Suppressor macrophage treated with lipopolysaccharide for 1 hour (primary cell): Measurements from ENCODE around the gene CREB5.

ENCODE experiments used
- DNase-seq, 3 donors: peaks; one replicate each; pipeline ENCODE4 v3.0.0-alpha.2; 2020 to 2022

Gene CREB5

DNA sequence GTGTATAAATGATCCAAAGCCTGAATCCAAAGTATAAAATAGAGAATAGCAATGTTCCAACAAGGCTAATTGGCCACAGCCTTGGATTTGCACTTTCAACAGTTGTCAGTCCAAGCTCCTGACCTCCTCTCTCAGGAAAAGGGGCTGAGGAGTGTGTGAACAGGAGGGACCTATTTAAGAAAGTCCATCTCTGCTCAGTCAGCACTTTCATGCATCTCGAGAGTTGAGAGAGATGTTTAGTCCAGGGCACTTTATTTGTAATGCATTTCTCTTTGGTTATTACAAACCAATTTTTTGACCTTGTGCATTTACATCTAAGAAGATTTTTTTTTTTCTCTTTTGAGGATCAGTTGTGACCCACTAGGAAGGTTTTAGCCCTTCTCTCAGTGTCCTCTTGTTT is 244.2 kb downstream of the CREB5 start:
- DNase-seq: no peak

DNA sequence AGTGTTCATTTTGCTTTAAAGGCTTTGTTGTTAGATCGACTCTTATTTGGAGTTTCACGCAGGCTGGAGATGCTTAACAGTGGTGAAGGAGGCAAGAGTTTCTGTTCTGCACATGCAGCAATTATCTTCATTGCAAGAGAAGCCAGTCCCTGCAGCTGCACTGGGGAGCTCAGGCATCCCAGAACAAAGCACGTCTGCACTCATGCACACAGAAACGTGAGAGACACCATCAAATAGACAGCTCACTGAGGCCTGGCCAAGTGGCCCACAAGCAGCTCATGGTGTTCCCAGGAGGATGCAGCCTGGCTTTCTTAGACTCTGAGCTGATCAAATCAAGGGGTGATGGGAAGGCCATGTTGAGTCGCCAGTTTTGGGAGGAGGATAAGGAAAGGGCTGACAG is 246.1 kb downstream of the CREB5 start:
- DNase-seq: no peak

DNA sequence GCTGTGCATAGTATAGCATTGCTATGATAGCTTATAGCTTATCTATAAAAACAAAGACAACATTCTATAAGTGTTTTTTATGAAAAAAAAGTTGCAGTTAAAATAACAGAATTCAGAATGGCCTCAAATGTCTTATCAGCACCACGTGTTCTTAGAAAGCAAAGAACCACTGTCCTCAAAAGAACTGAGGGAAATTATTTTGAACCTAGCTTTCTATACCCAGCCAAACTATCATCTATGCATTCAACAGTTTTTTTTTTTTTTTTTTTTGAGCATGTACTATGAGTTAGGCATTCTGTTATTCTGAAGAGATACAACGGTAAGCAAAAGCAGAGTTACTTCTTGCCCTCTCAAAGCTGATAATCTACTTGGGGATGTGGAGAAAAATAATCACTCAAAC is 247.8 kb downstream of the CREB5 start:
- DNase-seq: no peak

DNA sequence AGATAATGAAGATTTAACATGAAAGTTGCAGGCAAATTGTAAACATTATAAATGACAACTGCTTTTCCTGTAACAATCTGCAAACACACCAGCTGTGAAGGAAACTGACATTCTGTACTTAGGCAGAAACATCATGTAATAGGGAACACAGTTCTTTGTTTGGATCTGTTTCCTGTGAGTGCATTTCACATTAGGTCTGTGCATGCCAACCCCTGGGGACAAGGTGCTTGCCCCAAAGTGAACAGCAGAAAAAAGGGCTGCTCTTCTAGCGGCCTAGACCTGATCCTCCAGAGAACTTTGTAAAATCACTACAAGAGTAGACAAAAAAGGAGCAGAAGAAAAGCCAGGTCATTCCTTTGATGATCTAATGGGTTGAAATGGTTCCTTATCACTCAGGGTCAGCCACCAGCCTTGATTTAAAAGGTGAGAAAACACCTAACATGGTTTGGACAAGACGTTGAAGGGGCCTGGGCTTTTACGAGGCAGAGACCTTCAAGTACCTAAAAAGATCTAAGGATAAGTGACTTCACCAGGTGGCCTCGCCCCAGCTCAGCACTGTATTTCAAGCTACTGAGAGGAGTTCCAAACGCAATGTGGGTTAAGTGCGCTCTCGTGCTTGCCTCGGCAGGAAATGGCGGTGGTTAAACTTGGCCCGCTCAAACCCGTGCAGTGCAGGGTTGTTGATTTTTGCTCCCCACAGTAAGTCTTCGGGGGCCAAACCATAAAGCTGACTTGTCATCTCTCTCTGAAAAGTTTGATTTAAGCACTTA is 249.7 kb downstream of the CREB5 start:
- DNase-seq: no peak

DNA sequence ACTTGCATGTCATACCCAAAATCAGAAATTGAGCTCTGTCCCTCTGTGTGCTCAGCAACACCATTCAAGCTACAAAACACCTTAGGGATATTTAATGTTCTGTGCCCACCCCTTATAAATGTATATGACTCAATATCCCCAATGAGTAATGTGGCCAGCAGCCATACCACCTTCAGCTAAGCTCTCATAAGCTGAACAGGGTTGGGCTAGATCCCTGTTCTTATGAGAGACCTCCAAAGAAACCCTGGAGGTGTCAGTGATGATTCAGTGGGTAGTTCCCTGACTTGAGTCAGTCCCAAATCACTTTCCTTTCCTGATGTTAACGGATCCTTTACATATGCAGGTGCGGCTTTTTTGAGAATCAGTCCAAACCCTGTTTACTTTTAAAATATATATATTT is 253.8 kb downstream of the CREB5 start:
- DNase-seq: peak; percentile 33 to 49 (median 48)

DNA sequence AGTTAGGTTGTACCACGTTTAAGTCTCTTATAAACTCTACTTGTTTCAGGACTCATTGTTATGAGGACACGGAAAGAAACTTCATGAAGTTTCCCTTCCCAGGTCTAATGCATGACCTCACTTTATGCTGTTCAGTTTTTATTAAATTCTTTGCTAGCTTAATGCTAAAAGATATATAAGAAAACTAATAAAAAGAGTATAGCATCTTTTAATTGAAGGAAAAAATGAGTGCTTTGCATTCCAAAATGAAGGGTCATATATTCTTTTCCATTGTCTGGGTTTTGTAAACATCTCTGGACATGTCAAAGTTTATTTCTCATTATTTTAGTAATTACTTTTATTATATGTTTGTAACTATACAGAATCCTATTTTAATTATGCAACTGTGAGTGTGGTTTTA is 255.8 kb downstream of the CREB5 start:
- DNase-seq: no peak

DNA sequence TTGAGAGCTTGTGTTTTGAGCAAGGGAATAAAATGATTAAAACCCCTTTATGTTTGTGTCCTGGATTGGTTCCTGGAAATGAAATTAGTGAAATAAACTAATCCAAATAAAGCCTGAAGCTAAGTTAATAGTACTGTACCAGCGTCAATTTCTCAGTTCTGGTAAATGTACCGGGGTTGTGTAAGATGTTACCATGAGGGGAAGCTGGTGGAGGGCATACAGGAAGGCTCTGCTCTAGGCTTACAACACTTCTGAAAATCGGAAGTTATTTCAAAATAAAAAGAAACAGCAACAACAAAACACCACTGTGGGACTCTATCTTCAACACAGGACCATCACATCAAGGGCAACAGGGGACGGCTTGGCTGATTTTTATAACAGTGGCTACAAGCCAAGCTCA is 257.0 kb downstream of the CREB5 start:
- DNase-seq: peak in 2 of 3 donors; percentile 18 to 37

DNA sequence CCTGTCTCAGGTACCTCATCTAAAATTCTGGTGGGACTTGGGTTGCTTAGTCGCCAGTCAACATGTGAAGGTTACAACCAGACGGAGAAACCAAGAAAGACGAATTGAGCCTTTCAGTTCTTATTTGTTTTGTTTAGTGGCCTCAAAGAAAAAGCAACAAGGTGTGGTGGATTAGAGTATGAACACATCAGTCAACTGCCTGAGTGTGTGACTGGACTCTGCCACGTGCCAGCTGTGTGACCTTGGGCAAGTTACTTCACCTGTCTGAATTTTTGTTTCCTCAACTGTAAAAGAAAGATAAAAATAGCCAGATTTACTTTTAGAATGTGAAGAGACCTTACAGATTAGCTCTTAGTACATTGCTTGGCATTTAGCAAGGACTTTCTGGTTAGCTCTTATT is 259.2 kb downstream of the CREB5 start:
- DNase-seq: no peak

DNA sequence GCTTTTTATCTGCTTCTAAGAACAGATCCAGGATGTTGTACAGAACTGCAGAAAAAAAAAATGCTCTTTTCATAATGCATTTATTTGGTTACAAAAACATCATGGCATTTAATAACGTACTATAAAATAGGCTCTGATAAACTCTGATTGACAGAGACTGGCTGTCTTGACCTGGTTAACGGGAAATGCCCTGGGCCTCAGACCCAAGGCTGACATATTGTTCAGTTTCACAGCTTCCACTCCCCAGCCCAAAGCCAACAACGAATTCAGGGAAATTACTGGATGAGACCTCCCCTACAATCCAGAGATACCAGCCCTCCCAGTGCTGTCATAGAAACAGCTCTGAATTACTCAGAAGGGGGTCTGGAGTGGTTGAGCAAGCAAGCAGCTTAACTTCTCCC is 260.1 kb downstream of the CREB5 start:
- DNase-seq: no peak

DNA sequence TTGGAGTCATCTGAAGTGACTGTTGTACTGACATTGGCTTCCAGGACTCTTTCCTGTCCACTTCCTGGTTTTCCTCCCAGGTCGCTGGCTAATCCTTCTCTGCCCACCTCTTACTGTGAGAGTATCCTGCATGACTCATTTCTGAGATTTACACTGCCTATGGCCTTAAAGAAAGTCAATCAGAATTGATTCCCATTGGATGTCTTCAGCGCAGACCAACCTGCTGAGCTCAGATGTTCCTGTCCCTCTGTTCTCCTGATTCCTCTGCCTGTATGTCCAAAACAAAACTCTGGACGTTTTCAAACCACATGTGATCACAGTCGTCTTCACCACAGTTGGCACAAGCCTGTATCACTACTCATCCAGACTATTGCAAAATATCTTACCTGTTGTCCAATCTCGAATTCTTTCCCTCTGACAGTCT is 262.1 kb downstream of the CREB5 start:
- DNase-seq: no peak

DNA sequence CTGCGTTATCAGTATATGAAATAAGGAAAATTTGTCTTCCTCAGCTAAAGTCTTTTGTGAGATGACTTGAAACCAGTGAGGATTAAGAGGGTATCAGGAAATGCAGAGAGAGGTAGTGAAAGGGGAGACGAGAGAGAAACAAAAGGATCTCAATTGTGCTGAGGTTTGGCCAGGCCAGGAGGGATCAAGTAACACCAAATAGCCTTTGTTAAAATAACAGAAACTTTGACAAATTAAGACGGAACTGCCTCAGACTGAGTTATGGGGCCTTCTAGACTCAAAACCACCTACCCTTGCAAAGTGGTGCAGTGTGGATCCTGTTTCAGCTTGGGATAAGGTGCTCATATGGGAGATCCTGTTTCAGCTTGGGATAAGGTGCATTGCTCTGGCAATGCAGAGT is 263.1 kb downstream of the CREB5 start:
- no peak for DNase-seq

DNA sequence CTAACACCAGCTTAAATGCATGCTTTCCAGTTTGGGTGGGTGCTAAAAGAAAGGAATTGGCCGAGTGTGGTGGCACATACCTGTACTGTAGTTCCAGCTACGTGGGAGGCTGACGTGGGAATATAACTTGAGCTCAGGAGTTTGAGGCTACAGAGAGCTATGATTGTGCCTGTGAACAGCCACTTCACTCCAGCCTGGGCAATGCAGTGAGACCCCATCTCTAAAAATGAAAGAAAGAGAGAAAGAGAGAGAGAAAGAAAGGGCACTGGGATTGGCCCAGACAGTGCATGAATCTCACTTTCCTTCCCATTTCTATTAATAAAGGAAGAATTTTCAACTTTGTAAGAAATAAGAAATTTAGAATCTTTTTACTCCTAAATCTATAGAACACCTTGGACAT is 265.4 kb downstream of the CREB5 start:
- no peak for DNase-seq

DNA sequence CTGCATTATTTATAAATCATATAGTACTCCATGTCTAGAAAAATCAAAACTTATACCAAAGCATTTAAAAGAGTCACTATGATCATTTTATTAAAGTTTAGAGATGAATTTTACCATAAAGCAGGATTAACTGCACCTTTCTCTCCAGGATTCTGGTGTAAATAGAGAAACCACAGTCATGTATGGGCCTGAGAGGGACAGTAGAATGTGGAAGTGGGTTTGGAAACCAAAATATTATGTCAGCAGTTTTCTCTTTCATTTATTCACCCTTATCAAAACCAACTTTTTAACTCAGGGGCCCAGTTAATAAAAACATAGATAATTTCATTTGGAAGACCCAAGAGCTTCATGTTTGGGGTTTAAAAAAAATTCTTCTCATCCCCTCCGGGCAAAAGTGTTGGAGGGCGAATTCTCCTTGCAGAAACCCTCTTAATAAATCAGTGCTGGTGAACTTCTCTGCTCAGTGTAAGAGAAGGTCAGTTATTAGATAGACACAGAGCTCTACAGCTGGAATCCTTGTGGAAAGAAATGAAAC is 266.2 kb downstream of the CREB5 start:
- peak in 2 of 3 donors; percentile 15 to 37 for DNase-seq

DNA sequence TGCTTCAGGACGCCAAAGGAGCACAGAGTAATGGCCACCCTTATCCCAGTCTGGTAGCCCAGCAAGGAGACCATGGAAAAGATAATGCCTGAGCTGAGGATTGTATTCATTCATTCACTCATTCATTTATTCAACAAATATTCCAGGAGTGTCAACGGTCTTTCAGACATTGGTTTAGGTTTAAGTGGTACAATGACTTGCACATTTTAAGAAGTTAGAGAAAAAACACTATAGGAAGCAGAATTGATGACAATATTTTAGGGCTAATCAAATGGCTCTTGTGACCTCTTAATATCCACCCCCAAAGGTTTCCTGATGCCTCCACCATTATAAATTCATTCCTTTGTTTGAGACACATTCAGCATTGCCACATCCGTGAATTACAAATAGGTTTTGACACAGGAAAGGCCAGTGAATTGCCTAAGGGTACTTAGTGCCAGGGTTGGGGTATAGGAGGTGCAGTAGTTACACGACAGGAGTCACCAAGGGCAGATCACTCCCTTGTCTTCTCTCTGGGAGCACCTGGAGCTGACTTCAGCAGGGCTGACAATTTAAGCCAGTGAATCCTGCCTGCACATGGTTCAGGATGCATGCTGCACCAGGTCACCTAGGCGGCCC is 269.5 kb downstream of the CREB5 start:
- DNase-seq: no peak

DNA sequence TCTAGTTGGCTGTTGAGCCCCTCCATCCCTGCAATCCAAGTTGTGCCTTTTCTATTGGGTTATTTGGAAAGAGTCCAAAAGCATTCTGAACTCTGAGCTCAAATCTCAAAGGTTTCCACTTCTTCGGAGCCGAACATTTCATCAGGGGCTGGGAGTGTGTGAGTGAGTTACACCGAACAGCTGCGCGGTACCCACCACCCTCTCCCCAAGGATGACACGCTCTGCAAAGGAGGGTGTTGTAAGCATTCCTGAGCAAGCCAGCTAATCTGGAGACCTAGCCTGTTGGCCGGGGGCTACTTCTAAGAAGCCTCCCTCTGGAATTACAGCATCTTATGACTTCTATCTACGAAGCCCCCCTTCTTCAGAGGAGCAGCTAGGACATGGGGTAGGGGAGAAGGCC is 270.5 kb downstream of the CREB5 start:
- no peak for DNase-seq

DNA sequence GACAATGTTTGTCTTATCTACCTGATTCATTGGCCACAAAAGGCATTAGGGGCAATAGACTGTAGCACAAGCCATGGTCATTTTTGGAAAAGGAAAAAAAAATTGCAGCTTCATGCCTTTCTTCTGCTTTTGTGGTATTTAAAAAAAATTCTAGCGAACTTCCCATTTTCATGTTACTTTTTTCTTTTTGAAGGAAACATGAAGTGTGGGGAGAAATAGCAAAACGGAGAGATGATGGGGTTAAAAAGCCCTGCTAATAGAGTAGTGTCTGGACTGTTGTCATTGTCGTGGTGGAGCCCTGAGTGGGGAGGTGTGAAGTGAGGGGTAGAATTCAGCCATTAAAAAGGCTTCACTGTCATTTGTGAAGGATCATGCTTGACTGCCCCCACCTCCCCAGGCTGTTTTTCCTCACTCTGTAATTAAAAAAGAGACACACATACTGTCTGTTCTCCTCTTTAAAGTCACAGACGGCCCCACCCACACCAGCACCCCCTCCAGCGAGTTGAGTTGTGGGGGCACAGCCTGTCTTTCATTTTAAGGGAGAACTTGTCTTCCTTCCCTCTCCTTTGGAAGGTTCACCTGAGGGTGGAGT is 272.4 kb downstream of the CREB5 start:
- DNase-seq: peak; percentile 30 to 82 (median 69)

DNA sequence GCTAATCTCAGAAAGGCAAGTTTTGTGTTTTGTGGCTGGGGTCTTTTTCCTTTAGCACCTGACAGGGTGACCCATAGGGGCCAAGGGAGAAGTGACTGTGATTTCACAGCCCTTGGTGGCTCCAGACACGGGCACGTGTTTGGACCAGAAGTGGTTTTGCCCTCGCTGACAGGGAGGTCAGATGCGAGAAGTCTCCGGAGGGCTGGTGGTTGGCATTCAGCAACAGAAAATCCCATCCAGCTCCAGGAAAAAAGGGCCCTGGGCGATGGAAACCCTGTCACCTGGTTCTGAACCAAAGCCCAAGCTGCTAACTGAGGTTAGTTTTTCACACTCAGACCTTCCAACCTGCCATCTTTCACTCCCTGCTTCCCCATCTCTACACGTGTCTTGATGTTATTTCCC is 272.9 kb downstream of the CREB5 start:
- peak in 2 of 3 donors; percentile 44 to 47 for DNase-seq

DNA sequence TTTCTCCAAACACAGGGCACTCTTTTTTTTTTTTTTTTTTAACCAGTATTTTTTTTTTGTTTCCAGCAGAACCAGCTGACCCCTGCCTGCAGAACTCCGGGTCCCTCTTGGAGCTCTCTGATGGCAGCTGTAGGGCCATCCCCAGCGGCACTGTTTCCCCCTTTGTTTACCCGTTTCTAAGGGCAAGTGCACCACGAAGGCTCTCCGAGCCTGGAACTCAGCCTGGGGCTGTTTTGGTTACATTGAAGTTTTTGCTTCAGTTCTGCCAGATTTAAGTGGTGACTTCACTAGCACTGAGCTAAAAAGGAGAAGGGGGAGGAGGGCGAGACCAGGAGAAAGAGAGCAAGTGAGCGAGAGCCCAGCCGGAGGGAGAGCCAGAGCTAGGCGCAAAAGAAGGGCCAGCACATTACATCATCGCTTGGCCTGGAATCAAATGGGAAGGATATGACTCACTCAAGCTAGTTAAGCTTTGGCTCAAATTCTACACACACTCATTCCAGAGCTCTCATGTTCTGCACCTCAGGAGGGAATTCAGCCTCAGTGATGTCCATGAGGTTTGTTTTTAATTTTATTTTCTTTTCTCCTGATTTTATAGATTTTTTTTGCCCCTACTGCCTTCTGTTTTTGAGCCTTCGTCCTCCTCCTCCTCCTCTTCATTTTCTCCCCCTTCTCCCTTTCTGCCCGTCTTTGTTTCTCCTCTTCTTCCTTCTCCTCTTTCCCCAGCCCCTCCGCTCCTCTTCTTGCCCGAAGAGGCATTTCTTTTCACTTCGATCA is 273.5 kb downstream of the CREB5 start:
- peak; percentile 92 to 95 (median 94) for DNase-seq

DNA sequence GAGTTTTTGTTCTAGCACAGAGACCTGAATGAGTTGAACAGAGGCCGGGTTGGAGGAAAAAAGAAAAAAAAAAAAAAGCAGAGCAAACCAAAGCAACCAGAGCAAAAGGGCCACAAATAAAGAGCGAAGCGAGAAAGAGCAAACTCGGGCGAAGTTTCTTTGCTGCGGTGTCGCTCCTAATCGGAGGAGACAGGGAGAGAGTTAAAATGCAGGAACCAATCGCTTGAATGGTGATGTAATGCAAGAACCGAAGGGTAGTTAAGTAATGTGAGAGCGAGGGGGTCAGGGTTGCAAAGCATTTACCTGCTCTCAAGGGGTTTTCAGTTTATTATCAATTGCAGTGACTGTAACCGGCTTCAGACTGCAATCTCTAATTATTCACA is 274.1 kb downstream of the CREB5 start:
- DNase-seq: peak in 2 of 3 donors; percentile 32 to 33

DNA sequence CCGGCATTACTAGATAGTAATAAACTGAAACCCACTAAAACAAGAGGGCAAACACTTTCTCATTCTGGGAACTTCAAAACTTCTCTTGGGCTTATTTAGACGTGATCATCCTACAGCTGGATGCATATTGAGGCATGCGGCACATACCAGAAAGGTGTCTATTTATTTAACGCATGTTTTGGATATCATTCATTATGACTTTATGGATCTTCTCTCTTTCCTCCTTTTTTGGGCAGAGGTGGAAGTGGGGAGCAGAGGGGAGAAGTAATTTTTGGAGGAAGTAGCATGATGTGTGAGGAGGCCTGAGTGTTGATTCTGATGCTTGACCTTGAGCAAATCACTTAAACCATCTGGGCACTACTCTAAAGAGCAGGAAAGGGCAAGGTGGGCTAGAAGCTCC is 275.2 kb downstream of the CREB5 start:
- no peak for DNase-seq

DNA sequence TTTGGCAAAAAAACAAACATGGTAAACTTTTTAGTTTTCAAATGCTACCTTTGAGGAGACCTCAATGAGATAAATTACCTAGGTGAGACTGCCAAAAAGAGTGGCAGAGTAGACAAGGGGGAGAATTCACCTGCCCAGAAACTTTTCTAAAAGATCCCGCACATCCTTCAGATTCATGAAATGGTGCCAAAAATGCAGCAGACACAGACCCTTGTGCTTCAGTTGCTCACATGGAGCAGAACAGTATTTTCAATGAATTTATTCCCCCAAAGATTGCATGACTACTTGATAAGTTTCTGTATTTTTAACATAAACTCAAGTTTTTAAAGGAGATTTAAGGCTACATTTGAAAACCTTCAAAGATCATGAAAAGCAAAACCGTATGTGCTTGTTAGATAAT is 275.9 kb downstream of the CREB5 start:
- no peak for DNase-seq

DNA sequence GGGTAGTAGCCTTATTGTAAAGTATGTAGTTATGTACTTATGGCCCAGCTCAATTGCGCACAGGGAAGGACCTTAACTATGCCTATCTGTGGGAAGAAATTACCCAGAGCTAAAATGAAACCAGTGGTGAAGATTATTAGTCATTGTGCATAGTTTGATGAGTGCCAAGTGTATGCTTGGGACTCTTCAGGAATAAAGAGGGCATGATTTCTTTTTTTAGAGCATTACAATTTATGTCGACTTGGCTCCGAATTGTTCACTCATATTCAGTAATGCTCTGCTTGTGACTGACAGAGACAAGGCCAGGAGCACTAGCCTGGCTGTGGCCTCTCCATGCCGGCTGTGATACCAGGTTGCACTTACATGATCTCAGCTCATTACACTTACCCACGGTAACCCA is 276.3 kb downstream of the CREB5 start:
- peak in 1 of 3 donors; percentile 56 for DNase-seq
